ENCODE results near the gene ARSI.

The ARSI gene

DNA sequence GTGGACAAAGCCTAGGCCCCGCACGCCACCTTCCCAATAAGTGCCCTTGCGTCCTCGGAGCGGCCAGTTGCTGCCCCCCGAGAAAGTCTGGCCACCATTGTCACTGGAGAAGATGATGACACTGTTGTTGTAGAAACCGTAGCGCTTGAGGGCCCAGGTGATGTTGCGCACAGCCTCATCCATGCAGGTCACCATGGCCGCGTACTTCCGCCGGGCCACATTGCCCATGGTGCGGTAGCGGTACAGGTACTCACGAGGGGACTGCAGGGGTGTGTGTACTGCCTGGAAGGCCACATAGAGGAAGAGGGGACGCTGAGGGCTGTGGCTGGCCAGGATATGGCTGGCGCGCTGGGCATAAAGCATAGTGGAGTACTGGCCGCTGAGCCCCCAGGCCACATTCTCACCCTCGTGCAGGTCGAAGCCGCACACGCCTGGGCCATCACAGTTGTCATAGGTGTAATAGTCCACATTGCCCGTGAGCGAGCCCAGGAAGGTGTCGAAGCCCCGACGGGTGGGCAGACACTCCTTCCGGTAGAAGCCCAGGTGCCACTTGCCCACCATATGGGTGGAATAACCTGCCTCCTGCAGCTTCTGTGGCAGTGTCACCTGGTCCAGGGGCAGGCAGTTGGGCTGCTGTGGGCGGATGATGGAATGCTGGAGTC is 4.6 kb downstream of the ARSI start:
- DNase-seq (ENCODE audit: low spot score): no peak
- TF ChIP-seq, protein P1, sequence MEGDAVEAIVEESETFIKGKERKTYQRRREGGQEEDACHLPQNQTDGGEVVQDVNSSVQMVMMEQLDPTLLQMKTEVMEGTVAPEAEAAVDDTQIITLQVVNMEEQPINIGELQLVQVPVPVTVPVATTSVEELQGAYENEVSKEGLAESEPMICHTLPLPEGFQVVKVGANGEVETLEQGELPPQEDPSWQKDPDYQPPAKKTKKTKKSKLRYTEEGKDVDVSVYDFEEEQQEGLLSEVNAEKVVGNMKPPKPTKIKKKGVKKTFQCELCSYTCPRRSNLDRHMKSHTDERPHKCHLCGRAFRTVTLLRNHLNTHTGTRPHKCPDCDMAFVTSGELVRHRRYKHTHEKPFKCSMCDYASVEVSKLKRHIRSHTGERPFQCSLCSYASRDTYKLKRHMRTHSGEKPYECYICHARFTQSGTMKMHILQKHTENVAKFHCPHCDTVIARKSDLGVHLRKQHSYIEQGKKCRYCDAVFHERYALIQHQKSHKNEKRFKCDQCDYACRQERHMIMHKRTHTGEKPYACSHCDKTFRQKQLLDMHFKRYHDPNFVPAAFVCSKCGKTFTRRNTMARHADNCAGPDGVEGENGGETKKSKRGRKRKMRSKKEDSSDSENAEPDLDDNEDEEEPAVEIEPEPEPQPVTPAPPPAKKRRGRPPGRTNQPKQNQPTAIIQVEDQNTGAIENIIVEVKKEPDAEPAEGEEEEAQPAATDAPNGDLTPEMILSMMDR (IDR thresholded peaks at IDR 0.05; ENCODE audit: extremely low read depth, missing control alignments): no peak

DNA sequence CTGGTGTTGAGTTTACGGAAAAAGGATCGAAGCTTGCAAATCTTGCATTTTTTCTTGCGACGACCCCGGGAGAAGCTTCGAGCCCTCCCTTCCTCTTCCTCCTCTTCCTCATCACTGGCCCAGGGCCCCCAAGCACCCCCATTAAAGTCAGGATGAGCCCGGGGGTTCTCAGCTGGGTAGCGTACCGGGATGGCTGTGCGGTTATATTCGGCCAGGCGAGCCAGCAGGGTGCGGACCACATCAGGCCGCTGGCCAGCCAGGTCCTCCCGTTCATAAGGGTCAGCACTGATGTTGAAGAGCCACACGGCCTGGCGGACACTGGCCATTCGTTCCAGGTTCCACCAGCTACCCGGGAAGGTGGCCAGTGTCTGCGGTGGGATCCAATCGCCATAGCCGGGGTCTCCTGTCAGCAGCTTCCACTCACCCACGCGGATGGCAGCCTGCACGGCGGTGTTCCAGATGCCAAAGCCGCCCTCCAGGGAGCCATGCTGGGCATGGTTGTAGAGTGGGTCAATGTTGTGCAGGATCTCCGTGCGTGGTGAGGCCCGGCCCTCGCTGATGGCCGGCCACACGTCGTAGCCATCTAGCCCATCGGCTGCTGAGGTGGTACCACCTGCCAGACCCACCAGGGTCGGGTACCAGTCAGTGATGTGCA is 5.3 kb downstream of the ARSI start:
- DNase-seq (ENCODE audit: low spot score): no peak
- TF ChIP-seq, protein P1 (IDR thresholded peaks at IDR 0.05; ENCODE audit: extremely low read depth, missing control alignments): no peak

DNA sequence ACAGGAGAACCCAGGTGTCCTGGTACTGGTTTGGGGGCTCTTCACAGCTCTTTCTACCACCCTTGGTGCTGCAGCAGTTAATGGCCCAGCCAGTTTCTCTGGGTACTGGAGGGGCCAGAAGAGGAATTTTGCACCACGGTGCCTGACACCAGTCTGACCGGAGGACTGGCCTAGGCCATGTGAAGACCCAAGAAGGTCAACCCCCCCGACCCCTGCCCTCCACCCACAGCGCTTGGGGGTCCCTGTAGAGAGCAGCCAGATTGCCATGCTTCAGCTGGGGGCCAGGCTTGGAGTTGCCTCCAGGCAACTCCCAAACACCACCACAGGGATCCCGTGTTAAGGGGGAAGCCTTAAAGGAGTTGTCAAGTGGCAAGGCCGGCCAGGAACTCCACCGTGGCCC is 6.2 kb downstream of the ARSI start:
- DNase-seq (ENCODE audit: low spot score): no peak
- TF ChIP-seq, protein P1 (IDR thresholded peaks at IDR 0.05; ENCODE audit: extremely low read depth, missing control alignments): no peak

DNA sequence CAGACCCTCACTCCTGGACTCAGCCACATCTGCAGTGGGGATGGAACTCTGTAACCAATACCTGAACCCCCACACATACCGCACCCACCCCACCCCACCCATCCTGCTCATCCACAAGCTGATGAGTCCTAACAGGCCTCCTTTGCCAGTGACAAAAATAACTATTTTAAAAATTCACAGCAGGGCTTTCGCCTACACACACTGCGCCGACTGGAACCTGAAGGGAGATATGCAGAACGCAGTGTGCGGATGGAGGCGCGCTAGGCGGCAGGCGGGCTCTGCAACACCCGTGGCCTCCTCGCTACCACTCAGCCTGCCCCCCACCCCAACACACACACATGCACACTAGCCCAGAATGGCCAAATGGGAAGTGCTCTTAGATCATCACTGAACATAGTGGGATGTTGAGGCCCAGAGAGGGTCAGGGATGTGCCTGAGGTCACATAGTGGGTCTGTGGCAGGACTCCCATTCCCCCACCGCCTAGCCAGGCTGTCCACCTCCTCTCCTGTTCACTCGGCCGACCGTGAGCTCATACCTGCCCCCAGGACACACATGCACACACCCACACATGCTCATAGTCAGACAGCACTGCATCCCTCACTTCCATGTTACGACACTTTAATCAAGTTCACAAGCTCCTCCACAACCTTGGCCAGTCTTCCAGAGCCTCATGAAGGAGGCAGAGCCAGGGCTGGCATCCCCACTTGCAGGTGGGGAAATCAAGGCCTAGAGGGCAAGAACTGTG is 6.8 kb downstream of the ARSI start:
- no peak for DNase-seq (ENCODE audit: low spot score)
- TF ChIP-seq, protein P1 (IDR thresholded peaks at IDR 0.05; ENCODE audit: extremely low read depth, missing control alignments): no peak

DNA sequence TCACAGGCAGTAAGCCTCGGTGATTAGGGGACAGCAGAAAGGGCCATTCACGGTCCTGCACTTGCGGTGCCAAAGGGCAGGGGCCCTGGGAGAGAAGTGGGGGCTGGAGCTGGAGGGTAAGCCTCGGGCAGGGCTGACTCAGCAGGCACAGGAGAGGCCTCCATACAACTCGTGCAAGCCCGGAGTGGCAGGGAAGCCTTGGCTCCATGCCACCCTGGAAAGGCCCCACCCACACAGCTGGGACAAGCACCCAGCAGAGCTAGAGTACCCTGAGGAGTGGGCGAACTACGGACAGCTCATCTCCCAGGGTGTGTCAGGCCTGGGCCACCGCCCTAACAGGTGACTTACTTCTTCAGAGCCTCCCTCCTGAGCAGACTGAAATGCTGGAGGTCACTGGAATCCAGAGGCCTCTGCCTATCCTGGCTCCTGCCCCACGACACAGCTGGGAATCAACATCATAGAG is 7.5 kb downstream of the ARSI start:
- DNase-seq (ENCODE audit: low spot score): no peak
- TF ChIP-seq, protein P1 (IDR thresholded peaks at IDR 0.05; ENCODE audit: extremely low read depth, missing control alignments): no peak

DNA sequence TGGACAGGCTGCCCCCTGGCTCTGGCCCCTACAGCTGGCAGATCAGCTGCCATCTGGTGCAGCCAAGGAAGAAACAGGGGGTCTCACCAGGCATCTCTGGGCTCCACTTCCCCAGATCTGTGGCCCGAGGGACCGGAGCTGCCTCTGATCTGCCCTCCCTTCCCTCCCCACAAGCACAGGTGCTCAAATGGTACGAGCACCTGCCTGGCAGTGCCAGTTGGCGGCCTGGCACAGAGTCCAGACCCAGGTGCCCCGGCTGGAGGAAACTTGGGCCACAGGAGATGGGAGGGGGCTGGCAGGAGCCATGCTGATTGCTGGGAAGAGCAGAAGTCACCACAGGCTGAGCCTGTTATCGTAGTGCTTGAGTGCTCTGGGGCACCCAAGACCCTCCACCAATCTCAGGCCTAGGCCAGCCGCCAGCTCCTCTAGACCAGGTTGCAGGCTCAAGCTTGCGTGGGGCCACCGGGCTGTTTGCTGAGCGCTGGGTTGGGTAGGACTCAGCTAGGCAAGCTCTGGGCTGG is 8.1 kb downstream of the ARSI start:
- no peak for DNase-seq (ENCODE audit: low spot score)
- TF ChIP-seq, protein P1 (IDR thresholded peaks at IDR 0.05; ENCODE audit: extremely low read depth, missing control alignments): no peak

Data from GM20000 (cell line).